HG03135 (cell line): ENCODE measurements around the gene SOWAHA.
A peak's percentile ranks its signal among the peaks of the same experiment; 100 is the strongest.

Source experiments
- ATAC-seq: cut with Tn5 transposase; IDR thresholded peaks from one replicate; pipeline ENCODE4 v1.9.1; 2021; ENCODE audit warnings: mild to moderate bottlenecking, moderate library complexity; ENCODE audit not compliant: unreplicated experiment

The SOWAHA gene

DNA sequence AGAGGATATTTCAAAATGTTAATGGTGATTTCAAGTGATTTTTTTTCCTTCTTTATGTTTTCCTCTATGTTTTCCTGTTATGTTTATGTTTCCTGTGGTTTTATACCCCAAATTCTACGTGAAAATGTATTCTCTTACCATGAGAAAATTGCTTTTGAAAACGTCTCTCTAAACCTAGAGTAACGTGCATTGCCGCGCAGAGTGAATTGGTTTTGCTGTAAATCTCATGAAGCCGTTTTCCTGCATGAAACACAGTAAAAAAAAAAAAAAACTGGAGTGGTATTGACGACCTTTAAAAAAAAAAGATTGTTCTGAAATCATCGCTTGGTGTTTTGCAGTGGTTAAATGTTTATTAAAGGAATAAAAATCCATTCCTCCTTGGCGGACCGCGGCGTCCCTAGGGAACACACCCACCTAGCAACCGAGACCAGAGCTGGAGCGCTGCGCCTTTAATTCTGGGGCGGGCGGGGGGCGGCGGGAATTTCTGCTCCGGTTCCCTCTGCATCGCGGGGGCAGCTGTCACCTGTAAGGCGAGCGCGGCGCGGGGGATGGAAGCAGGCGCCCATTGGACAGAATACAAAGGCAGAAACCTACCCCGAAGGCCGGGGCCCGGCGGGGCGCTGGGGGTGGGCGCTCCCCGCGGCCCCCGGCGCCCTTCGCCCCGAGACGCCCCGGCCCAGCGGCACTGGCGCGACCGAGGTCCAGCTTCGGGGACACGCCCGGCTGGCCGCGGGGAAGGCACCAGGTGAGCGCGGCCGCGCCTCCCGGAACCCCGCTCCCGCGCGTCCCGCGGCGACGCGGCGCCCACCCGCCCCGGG, at the start of gene SOWAHA:
Gene SOWAHA (plus strand): TSS at position 522 of the 818 bp plus-strand sequence. CDS start 320 bp downstream, outside the sequence.
- no peak for ATAC-seq

DNA sequence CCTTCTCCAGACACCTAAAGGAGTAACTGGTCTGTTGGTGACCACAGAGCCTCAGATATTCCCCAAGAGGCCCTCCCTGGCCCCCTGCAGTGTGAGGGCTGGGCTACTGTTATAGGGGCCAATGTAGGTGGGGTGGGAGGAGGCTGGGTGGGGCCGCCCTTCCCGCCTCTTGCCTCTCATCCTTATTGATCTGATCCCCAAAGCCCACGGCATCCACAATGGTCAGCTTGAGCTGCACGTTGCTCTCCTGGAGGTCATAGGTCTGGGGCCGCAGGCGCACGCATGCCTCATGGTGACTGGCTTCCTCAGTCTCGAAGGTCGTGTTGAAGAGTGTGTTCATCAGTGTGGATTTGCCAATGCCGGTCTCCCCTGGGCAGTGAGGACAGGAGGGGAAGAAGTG, 49.1 kb upstream of the SOWAHA start:
- no peak for ATAC-seq

DNA sequence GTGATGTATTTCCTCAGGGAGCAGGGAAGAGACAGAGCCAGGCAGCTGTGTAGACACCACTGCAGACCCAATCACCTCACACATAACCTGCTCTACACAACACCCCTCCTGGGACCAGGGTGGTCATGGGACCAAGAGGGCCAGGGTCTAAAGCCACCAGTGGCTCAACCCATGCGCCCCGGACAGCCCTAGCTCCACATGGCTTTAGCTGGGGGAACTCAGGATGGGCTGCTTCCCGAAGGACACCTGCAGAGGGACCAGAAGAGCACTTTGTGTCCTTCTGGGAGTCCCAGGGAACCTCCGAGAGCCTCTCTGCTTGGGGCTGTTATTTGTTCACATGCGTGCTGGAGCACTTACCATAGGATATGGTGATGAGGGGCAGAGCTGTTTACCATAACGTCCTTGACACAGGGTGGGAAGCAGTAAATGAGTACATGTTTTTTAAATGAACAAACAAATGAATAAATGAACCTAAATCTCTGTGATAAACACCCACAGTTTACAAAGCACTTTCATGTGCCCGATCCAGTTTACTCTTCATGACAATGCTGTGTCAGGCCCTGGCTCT, 48.3 kb upstream of the SOWAHA start:
- no peak for ATAC-seq

DNA sequence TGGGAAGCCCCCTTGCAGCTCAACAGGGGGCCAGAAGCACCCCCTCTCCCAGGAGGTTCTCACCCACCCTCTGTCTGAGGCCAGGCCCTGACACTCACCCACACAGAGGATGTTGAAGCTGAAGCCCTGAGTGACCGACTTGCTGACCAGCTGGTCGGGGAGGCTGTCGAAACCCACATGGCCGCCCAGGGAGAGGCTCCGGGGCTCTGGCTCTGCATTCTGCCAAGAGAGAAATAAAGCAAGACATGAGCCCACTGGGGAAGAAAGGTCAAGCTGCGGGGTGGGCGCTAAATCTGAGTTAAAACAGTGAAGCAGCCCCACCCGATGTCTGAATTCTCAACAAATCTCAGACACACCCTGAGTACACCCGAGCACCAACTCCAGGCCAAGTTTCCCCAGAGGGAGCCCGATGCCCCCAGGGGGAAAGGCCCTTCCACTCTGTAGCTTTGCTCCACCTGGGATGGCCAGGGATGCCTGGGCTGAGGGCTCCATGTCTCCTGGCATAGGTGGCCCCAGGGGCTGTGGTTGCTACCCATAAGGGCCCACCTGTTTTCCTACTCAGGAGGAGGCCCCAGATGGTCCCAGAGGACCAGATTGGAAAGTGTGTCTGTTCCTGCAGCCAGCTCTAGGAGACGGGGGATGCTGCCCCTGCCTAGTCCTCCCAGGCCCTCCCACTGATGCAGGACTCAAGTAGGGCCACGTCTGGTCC, 47.6 kb upstream of the SOWAHA start:
- ATAC-seq, result no peak

DNA sequence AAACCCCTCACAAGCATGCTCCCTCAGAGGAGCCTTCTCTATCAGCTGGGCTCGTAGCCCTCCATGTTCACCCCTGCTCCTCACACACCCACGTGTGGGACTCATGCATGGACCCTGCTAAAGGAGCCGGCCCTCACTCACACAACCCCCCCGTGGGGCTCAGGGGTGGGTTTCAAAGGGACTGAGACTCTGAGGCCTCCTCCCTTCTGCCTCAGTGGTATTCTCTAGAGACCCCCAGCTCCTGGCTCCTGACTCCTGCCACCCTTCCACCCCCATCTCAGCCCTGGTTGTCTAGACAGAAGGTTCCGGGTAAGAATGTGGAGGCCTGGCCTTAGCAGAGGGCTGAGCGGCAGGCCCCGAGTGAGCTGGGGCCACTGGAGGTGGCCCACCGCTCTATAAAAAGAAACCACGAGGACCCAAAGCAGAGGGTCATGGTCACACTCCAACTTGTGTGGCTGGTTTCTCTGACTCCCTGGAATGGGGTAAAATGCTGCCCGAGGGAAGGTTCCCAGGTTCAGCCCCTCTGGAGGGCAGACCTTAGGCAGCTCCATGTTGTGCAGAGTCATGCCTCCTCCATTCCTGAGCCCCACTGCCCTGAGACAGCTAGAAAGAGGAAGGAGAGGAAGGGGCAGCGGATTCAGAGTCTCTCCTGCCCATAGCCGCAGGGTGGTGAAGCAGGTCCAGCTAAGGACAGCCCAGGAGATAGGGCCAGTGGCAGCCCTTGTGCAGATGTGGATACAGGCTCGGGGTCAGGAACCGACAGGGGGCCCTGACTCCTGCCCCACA, 46.9 kb upstream of the SOWAHA start:
- ATAC-seq, result no peak

DNA sequence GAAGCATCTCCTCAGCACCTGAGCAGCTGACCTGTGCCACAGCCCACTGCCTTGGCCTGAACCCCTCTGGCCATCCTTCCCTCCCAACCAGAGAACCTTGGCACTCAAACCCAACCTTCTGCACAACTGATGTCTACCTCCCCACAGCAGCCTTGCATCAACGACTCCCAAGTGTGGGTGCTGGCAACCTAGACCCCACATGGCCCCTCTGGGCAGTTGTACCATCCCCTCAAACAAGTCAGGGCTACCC, 46.4 kb upstream of the SOWAHA start:
- ATAC-seq, result no peak

DNA sequence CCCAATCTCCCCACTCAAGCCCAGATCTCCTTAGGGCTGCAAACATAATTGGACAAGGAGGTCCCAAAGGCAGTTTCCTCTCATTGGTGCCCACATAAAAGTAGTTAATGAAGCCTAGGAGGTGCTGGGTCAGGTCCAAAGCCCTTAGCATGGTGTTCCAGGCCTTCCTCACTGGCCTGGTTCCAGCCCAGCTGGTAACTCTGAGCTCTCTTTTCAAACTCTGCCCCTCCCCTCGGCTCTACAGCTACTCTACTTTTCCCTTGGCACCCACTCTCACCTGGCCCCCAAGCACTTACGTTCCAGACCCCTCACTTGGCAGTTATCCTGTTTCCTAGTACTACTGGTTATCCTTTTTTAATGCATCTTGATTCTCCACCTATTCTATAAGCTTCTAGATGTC, 46.0 kb upstream of the SOWAHA start:
- ATAC-seq, result no peak

DNA sequence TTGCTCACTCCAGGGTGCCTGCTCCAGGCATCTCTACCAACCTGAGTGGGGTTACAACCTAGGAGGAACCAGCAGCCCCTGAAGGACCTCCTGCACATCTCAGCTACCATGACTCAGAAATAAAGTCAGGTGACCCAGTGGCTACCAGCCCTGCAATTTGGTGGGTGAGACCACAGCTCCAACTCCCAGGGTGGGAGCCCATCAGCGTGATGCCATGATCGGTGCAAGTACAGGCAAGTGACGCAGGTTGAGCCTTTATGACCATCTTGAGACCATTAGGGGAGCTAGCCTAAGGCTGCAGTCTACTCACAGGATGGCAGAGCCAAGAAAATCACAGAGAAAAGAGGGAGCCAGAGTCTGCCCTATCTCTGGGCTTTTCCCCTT, 44.6 kb upstream of the SOWAHA start:
- ATAC-seq, result no peak

DNA sequence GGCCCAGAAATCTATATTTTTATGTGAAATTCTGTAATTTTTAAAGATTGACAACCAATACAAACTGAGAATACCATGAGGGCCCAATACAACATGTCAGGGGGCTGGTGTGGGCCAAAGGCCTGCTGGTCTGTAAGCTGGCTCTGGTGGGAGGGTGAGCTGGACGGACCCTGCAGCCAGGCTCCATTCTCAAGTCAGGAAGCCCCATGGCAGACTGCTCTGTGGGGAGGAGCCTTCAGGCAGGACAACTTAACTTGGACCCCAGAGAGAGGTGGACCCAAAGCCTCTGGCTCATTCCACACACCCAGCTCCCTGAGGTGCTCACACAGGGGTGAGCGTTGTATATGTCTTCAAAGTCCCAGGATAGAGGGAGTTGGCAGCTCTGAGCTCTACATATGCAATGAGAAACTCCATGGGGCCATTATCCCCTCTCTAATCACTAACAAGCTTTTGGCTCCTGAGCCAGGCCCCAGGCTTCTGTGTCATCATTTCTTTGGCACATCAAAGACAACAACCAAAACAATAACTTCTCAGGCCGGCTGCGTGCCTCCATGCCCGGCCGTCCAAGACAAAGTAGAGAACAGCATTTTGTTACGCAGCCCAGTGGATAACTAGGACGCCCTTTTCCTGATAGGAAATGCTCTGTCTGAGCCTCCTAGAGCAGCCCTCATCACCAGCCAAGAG, 42.5 kb upstream of the SOWAHA start:
- ATAC-seq, result no peak

DNA sequence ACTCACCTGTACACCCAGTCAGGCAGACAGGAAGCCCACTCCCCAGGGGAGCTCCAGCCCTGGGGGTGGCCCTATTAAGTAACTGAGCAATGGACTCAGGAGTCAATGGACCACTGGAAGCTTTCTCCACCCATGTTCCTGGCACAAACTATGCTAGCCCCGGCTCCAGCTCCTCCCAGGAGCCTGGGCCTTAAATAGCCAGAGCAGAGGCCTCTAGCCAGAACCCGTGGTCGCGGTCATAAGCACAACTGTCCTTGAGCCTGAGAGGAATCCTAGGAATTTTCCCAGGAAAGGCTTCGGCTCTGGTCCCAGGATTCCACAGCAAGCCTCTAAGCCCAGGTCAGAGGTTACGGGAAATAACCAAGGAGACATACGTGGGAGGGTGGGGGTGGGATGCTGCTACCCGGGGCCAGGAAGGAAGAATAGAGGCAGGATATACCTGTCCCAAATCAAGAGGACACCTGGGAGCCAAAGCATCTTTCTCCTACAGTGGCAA, 41.6 kb upstream of the SOWAHA start:
- ATAC-seq, result no peak

DNA sequence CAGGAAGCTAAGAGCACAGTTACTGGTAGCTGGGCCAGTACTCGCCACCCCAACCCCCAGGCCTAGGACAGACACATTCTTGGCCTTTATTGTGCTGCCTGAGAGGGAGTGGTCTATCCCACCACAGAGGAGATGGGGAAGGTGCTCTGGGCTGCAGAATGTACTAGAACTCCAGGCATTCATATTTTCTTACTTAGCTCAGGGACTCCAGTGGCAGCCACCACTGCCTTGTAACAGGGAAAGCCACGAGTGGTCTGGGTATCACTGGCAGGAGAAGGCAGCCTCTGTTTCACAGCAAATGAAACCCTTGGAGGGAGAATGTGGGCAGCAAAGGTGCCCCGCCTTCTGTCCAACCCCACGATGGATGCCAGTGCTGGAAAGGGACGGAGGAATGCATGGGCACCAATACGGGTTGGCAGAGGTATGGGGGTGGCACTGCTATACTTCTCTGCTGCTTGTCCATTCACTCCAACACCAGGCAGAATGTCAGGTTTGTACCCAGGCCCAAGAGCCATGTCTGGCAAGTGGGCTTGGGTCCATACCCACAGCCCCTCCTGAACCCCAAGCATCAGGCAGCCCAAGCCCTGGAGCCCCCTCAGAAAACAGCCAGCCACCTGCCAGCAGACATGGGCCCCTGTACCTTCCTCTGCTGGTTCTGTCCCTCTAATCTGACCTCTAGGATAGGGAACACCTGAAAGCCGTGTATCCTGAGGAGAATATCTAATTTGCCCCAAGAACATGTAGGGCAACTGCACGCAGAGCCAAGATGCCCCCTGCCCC, 40.6 kb upstream of the SOWAHA start:
- no peak for ATAC-seq

DNA sequence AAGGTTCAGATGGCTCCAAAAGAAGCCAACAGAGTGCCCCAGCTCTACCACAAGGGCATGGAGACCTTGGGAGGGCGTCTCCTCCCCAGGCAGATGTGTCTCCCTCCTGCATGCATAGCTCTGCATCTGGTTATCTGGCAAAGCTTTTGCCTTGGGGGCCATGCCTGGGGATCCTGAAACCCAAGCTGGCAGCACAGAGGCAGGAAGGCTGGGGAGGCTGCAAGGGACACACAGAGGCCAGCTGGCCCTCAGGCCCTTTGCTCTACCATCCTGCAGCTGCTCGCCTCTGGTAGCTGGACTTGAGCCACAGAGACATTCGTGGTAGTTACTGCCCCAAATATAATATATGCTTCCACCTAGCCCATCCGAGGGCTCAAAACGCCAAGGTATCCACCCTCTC, 40.0 kb upstream of the SOWAHA start:
- no peak for ATAC-seq

DNA sequence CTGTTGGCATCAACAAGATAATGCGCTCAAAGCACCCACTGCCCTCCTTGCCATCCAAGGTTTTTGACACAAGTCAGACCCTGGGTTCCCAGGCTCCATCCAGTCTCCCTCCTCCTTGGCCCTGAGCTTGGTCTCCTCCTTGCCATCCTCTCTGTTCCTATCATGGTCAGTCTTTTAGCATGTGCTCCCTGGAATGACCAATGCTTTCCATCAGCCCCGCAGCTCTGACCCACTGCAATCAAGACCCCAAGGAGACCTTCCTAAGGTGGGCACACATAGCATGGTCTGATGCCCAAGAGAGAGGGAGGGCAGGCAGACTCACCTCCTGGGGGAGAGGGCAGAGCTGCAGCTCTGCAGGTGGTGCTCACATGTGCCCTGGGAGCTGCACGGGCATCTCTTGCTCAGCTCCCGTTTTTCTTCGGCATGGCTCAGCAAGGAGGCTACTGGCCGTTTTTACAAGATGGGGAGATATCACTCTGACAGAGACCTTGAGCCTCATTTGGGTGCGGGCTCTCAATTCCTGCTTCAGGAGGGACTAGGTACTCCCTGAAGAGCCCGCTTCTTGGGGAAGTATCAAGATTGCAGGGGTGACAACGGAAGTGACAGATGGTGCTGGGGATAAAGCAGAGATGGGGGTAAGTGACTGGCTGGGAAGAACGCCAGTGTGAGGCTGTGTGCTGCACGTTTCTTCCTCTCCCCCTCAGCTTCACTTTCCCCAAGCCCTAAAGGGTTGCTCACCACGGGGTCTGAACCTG, 39.3 kb upstream of the SOWAHA start:
- no peak for ATAC-seq

DNA sequence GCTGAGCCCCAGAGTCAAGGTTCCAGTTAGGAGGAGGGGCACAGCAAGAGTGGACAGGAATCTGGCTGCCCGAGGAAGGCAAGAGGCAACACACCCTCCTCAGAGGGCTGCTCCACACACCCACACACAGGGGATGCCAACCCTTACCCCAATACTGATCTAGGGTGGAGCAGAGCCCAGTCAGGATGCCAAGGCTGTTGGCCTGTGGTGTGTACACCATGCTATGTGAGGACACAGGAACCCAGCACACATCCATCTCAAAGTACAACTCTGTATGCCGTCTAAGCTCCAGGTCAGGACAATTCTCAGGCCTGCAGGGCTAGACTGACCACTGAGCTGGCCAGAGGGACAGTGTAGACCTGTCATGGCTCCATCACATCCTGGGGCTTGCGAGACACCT, 38.7 kb upstream of the SOWAHA start:
- no peak for ATAC-seq

DNA sequence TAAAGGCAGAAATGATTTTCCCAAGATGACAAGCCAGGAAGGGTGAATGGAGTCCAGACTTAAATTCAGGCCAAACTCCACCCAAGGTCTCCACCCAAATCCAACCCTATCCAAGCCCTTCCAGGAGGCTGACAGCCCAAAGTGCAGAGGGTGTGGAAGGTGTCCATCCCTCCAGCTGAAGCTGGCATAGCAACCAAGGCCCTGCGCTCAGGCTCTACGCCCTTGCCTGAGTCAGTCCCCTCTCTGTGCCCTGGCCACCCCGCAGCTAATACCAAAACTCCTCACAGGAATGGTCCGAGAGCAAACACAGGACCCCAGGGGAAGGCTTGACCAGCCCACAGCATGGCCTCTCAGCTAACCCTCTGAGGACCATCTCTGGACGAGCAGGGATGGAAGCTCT, 38.2 kb upstream of the SOWAHA start:
- ATAC-seq, result no peak

DNA sequence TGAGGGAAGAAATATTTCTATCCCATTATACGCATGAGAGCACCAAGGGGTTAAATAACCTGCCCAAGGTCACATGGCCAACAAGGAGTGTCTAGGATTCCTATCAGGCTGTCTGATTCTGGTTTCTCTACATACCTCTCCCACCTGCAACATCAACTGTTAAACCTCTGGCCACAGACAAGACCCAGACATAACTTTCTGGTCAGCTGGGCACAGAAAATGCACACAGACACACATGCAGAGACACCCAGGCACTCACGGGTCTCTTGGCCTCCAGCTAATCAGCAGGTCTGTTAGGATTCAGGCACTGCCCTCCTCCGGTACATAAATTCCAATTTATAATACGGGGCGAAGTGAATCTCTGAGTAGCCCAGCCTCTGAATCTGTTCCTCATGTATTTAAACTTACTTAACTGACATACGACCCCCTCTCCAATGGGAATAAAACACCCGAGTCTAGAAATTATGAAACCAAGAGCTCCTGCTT, 37.6 kb upstream of the SOWAHA start:
- no peak for ATAC-seq

DNA sequence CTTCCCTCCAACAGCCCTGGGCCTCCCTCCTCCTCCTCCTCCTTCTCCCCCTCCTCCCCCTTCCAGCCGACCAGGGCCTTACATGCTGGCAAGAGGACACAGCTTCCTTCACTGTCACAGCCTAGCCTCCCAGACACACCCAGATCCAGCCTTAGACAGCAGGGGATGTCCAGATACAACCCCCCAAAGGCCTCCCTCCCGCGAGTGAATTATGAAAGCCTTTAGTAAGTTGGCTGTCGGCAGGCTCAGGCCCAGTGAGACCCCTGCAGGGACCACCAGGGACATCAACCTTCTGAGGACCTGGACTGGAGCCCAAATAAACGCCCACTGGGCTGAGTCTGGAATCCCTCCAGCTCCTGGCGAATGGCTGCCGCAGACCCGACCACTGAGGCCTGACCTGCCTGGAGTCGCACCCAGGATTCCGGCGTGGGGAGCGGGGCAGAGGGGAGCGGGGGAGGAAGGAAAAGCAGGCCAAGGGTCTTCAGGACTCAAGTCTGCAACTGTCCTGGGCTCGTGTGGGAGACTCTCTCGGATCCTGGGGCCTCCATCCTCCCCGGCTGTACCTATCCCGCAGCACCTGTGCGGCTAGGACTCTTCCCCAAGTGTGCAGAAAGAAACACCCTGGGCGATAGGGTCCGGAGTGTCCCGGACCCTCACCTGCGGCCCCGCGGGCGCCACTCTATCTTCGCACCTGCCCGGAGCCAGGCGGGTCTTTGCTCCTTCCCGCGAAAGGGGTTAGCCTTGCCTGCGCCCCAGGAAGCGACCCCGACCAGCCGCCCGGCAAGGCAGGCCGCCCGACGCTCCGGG, 36.8 kb upstream of the SOWAHA start:
- peak; percentile 17 for ATAC-seq

DNA sequence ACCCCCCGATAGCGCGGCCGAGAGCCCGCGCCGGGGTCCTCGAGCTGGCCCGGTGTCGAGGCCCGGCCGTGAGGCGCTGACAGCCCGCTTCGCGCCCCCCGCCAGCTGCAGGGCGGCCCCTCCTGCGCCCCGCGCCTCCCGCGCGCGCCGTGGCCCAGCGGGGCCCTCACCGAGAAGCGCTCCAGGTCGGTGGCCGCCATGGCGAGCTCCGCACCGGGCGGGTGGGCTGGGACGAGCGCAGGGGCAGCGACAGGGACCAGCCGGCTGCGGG, 36.2 kb upstream of the SOWAHA start:
- peak; percentile 22 for ATAC-seq
